ENCODE measurements around the gene AKR1C3.

DNA sequence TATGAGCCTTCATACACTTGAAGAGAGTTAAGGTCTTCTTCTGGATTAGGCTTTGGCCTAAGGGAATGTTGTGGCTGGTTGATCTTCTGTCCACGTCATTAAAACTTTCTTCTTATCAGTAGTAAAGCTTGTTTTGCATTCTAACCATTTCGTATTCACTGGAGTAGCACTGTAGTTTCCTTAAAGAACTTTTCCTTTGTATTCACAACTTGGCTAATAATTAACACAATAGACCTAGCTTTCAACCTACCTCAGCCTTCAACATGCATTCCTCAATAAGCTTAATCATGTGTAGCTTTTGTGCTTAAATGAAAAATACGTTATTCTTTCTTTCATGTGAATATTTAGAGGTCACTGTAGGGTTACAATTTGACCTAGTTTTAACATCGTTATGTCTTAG is 48.0 kb downstream of the AKR1C3 start:
- TF ChIP-seq GATA2 (IDR thresholded peaks at IDR 0.05; ENCODE audit: low read depth, low read length) (no peak), GATA3 (IDR thresholded peaks at IDR 0.05; ENCODE audit: low read depth, low read length) (no peak)
